GM04503 (cell line): Measurements from ENCODE around the gene C3orf33.
"Not testable (repeated sequence)": the region's sequence is repeated elsewhere in the genome, so short reads cannot be mapped to it uniquely, and the experiment has no call there.

Source experiments
- DNase-seq: peaks from one replicate; pipeline ENCODE4 v3.0.0-alpha.2; 2012; ENCODE audit warnings: low read depth

Gene C3orf33

GRCh38 chr3:155805802-155806618, at the start of gene C3orf33:
Gene C3orf33 (minus strand): TSS chr3:155806278. CDS start chr3:155806252, 26 bp downstream.
- peak; percentile 6 for DNase-seq

- DNase-seq: peak; percentile 95
These were observed 48.3 kb upstream of the C3orf33 start, which contains the start of gene SLC33A1 for GRCh38 chr3:155854141-155854940. Gene SLC33A1 (minus strand): TSS chr3:155854427. CDS start chr3:155853997, 430 bp downstream.

GRCh38 chr3:155853214-155854140, 47.4 kb upstream of the C3orf33 start:
- DNase-seq: no peak

GRCh38 chr3:155852341-155852740, 46.3 kb upstream of the C3orf33 start:
- DNase-seq: no peak

- not testable (repeated sequence) for DNase-seq
These were observed 43.3 kb upstream of the C3orf33 start for GRCh38 chr3:155849404-155849803.

GRCh38 chr3:155847993-155848392, 41.9 kb upstream of the C3orf33 start:
- DNase-seq: no peak

- no peak for DNase-seq
These were observed 40.0 kb upstream of the C3orf33 start for GRCh38 chr3:155846119-155846518.

GRCh38 chr3:155843569-155843968, 37.5 kb upstream of the C3orf33 start:
- no peak for DNase-seq

- DNase-seq: no peak
These were observed 29.4 kb upstream of the C3orf33 start for GRCh38 chr3:155835341-155836071.

- DNase-seq: not testable (repeated sequence)
These were observed 22.5 kb upstream of the C3orf33 start for GRCh38 chr3:155828490-155829098.

- DNase-seq: no peak
These were observed 9.0 kb upstream of the C3orf33 start for GRCh38 chr3:155815030-155815545.

GRCh38 chr3:155813224-155813623, 7.1 kb upstream of the C3orf33 start:
- DNase-seq: not testable (repeated sequence)

GRCh38 chr3:155809181-155809580, 3.1 kb upstream of the C3orf33 start:
- peak; percentile 8 for DNase-seq

GRCh38 chr3:155807823-155808222, 1.7 kb upstream of the C3orf33 start:
- peak; percentile 9 for DNase-seq

GRCh38 chr3:155805204-155805801, 775 bp downstream of the C3orf33 start:
- DNase-seq: peak; percentile 3

- no peak for DNase-seq
These were observed 1.8 kb downstream of the C3orf33 start for GRCh38 chr3:155804323-155804722.

- no peak for DNase-seq
These were observed 13.5 kb downstream of the C3orf33 start for GRCh38 chr3:155792532-155792931.

- DNase-seq: no peak
These were observed 14.9 kb downstream of the C3orf33 start for GRCh38 chr3:155791190-155791589.

- DNase-seq: no peak
These were observed 15.7 kb downstream of the C3orf33 start for GRCh38 chr3:155790272-155790925.
